GM11168 (cell line): Measurements from ENCODE around the gene PCGF2.

Experiments
- in situ Hi-C: fragments of 300-500 bp; cut with MboI; formaldehyde crosslinking; loops from one replicate; pipeline ENCODE4 v1.12.0; 2022; ENCODE audit warnings: low sequenced_read_pairs; ENCODE audit not compliant: unreplicated experiment

PCGF2 gene

DNA sequence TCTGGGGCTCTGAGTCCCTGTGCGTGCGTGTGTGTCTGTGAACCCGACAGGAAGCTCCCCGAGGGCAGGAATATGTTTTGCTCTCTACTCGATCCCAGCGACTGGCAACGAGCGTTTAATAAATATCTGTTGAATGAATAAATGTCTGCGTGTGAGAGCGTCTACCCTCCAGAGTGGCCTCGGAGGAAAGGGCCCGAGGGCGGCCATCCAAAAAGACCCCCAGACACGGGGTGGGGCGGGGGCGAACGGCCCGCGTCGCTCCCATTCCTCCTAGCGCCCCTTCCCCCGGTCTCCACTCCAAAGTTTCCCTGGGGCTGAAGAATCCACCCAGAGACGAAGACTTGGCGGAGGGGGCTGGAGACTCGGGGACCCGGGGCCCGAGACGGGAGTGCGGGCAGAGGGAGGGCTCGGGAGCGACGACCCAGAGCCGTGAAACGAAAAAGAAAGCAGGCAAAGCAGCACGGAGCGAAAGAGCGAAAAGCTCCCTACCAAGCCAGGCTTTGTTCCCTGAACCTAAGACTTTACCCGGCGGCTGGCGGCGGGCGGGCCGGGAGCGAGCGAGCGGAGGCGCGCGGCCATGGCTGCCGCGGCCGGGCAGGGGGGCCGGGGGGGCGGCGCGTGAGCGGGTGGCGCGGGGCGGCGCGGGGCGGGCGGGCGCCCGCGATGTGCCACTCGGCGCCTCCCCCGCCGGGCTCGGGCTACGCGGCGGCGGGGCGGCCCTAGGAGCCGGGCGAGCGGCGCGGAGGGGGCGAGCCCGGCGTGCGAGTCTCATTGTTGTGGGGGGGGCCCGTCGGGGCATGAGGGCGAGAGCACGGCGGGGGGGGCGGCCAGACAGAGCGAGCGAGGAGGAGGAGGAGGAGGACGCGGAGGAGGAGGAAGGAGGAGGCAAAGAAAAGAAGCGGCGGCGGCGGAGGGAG, 43.3 kb downstream of the PCGF2 start, which contains the start of gene MLLT6:
MLLT6 (plus strand) TSS at position 668 of the 917 bp plus-strand sequence. CDS start 360 bp downstream, outside the sequence.
- in situ Hi-C loops = no loop called here

DNA sequence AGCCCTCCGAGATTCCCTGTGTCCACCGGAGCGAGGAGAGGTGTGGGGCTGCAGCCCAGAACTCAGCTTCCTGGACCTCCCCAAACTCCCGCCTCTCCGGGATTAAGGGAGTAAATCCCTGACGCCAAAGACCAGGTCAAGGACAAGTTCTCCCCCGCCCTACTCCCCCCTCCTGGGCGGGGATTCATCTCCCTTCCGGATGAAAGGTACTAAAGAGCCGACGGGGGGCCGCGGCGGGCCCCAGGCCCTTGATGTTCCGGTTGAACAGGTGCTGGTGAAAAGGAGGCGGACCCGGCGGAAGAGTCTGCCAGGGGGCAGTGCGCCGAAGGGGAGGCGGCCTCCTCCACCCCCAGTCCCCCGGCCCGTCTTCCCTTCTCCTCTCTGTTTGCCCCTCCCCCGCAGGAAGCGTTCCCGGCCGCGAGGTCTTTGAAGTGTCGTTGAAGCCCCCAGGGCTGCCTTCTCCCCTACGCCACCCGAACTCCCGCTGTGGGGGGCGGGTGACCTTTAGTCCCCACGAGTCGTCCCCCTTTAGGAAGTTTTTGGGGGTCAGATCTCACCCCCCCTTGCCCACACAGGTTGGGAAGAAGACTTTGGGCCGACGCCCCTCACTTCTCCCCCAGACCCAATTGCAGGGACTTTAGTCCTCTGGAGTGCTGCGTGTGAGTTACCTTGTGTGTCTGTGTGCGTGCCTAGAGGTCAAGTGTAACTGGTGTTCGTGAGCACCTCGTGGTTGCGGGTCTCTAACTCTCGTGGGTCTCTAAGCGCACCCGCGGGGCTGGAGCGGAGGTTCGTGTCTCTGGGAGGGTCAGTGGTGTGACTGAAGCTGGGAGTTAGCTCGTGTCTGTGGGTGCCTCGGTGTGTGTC, 44.2 kb downstream of the PCGF2 start:
- in situ Hi-C loops = no loop called here

DNA sequence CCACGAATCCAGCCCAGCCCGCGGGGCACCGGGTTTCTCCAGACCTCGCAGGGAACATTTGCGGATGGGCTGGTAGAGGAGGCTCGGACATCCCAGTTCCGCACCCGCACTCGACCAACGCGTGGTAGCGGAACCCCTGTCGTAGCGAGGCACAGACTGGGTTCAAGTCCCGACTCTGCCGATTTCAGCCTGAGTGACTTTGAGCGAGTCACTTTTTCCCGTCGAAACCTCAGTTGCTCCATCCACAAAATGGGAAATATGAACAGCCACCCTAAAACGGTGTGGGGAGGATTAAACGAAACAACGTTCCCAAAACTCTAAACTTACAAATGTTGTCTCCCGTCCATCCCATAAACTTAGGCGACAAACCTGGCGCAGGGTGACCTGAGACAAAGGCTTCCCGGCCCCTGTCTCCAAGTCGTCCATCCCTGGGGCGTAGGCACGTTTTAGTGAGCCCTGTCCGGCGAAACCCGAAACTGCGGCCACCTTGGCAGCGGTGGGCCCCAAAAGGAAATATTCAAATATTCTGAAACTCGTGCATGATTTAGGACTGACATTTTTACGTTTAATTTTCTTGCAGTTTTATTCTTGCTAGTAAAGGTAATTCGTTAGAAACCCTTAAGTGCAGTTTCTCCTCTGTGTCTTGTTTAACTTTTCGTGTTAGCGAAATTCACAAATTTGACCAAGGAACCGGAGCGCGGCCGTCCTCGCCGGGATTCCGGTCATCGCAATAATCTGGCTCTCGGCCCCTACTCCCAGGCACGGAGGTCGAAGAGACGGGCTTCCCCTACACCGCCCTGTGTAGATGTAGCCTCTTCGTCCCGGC, 45.0 kb downstream of the PCGF2 start:
- in situ Hi-C loops = no loop called here

DNA sequence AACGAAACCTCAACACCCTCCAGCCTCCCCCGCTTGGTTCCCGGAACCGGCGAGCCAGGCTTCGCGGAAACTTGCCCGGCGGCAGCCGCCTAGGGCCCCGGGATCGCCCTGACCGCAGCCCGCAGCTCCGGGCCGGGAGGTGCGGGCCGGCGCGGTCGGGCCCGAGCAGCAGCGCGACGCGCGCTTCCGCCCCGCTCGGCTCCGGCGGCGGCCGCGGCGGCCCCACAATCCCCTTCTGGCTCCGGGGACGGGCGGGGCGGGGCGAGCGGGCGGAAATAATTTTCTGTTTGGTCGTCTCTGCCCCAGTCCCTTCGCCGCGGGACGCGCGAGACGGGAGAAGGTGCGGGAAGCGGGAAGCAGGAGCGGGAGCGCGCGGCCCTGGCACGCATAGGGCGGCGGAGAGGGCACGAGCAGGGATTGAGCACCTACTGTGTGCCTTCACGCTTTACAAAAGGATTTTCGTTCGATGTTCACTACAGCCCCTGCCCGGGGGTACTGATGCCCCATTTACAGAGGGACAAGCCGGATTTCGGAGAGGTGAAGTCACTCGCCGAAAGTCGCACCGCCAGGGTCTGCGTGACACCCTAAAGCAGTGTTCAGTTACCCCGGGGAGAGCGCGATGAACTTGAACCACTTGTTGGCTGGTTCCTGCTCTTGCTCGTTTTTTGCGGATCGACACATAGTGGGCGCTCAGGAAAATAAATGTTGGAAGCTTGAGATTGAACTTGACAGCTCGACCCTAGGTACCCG, 45.8 kb downstream of the PCGF2 start:
- in situ Hi-C loops = no loop called here

DNA sequence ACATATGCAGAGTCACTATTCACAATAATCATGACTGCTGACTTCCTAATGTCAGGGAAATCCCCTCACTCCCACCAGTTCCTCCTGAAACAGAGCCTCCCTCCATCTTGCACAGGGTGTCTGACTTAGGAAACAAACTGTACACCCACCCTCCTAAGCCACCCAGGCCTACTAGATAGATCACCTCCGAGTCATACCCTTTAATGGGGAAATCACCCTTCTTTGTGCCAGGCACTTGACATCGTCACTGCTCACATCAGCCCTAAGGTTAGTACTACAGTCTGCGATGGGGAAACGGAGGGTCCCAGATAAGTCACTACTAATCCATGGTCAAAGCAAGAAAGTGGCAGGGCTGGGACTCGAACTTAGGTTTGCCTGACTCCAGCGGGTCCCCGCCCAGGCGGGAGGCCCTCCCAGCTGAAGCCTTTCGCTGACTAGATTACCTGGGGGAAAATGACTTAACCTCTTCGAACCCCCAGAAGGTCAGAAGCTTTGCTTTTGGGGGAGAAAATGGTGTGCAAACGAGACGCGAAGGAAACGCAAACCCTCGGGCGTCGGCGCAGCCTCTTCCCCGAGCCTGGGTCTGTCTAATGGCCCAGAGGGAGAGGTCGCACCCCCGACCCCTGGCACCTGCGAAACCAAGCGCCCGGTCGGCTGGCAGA, 46.5 kb downstream of the PCGF2 start:
- in situ Hi-C loops = no loop called here

DNA sequence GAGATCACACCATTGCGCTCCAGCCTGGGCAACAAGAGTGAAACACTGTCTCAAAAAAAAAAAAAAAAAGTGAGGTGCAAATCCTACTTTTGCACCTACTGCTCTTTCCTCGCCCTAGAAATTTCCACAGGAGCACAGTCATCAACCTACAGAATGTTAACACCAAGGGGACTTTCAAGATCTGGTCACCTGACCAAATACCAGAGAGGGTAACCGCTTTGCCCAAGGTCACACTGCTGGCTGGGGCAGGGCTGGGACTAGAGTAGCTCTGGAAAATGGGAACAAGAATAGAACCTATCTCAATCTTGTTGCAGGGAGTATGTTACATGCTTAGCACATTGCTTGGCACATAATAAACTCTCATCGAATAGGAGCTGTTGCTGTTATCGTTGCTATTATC, 49.4 kb downstream of the PCGF2 start:
- in situ Hi-C loops = no loop called here

DNA sequence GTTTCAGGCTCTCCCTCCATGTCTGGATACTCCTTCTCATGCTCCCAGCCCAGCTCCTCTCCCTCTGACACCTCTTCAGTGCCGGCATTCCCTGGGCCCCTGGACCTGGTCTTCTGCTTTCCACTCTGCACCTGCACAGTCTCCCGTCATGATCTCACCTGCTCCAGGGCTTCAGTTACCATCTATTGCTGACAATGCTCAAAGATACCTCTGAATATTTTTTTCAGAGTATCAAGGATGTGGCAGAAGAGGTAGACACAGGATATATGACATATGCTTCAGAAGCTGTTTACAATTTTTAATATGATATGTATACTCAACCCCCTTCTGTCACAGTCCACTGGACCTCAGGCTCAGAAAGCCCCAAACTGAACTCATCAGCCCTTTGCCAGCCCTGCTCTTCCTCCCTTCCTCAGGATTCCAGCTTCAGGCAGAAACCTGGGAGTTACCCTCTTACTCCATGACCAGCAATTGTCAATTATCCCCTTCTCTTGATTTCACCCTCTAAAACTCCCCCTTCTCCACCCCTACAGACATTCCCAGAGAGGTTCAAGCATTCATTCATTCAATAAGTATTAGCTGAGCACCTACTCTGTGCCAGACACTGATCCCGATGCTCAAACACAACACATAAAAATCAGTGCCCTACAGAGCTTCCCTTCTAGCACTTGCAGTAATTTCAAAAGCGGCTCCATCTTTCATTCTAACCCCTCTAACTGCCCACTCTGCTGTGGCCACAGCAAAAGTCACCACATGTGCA, 50.9 kb downstream of the PCGF2 start:
- in situ Hi-C loops = no loop called here

DNA sequence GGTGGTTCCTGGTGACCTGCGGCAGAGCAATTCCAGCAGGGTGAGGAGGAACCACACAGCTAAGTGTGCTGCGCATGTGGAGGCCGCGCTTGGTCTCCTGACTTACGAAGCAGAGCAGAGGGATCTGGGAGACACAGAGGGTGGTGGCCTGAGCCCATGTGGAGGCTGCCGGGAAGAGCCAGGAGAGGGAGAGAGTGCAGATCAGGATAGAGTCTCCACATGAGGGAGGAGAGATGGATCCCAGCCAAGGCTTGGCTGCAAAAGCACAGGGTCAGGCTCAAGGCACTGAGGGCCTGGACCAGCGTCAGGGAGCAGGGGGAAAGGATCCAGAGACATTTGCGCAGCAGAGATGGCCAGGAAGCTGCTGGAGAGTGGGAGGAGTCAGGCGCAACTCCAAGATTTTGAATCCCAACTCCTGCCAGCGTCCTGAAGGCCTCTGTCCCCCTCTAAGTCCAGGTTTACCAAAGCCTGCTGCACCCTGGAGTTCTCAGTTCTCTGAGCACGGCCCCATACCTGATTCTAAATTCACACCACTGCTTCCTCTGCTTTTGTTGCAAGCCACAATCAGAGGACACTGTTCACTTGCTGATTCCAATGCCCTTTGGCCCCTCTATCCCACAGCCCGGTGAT, 54.3 kb downstream of the PCGF2 start:
- in situ Hi-C loops = no loop called here

DNA sequence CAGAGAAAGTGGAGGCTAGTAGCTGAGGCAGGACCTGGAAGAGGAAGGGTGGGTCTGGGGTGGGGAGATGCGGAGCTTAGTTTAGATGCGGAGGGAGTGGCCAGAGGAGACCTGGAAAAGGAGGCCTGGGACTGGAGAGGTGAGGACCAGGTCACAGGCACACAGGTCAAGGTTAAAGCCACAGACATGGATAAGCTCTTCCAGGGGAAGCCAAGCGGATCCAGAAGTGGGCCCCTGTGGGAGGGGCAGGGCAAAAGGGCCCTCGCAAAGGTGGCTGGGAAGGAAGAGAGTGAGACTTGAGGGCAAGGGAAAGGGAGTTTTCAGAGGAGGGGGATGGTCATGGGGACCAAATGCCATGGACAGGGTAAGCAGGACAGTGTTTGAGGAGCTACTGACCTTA, 57.0 kb downstream of the PCGF2 start:
- in situ Hi-C loops = no loop called here

DNA sequence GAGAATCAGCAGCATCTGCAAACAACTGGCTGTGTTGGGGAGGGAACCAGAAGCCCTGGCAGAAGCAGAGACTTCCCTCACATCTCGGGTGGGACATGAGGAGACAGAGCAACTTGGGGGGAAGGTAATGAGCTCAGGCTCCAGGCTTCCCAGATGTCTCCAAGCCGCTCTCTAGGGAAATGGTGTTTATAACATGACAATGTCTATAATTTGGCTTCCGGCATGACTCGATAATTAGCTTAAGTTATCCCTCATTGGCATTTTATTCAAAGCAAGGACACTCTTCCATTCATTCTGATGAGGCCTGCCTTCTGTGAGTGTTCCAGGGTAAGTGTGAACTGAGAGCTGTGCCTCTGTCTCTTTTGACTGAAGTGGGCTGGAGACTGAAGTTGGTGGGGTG, 57.8 kb downstream of the PCGF2 start:
- in situ Hi-C loops = no loop called here

DNA sequence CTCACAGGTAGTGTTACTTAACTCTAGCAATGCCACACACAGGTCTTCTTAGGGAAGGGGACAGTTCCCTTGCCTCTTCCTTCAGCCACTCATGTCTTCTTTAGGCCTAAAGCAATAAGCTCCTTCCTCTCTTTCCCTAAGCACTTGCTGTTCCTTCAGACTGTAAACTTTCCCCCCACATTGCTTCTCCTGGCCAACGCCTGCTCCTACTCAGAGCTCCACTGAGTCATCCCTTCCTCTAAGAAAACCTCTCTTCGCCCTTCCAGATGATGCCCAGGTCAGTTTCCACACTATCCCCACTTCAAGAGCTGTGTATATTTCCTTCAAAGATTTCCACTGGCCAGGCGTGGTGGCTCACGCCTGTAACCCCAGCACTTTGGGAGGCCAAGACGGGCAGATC, 60.9 kb downstream of the PCGF2 start:
- in situ Hi-C loops = no loop called here

DNA sequence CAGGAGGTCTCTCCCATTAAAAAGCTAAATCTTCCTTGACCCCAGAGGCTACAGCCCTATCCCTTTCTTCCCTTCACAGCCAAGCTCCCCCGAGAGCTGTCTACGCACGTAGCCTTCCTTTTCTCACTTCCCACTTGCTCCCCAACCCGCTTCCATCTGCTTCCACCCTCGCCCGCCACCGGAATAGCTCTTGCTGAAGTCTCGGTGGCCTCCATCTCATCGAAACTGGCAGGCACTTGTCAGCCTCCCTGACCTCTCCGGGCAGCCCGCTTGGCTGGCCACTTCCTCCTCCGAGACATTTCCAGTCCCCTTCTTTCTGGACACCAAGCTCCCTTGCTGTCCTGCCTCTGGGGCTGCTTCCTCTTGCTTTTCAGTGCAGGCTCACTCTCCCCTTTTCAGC, 62.6 kb downstream of the PCGF2 start:
- in situ Hi-C loops = no loop called here
